Natural killer cell (primary cell): Measurements from ENCODE around the gene INTS15. TPM values are rescaled to one million over a fixed set of nuclear protein-coding genes. Genes with fewer than 3 reads are reported as not detected.

Experiments
- ATAC-seq, 3 donors: fragments of 150-1000 bp in 2 of 3; fragments of 200-7000 bp in 1 of 3; cut with Tn5 transposase; 1 replicate in 1 of 3; 2 replicates in 2 of 3; pipeline ENCODE4 v1.10.0; 2021; ENCODE audit warnings: mild to moderate bottlenecking in 2 of 3, moderate library complexity in 2 of 3
- DNase-seq, 2 donors: peaks; one replicate each; pipeline versions ENCODE4 v3.0.0 to v3.0.0-alpha.2; 2013 to 2021; ENCODE audit warnings: mixed read lengths in 1 of 2
- H3K27ac ChIP-seq: one replicate; pipeline ENCODE4 v1.5.1; 2013; ENCODE audit warnings: mild to moderate bottlenecking, low read length
- H3K27me3 ChIP-seq: one replicate; pipeline ENCODE4 v1.6.1; 2013; ENCODE audit warnings: low read length; ENCODE audit not compliant: control insufficient read depth, insufficient read depth
- H3K36me3 ChIP-seq: one replicate; pipeline ENCODE4 v1.6.1; 2013; ENCODE audit warnings: low read length; ENCODE audit not compliant: control insufficient read depth, insufficient read depth
- H3K4me1 ChIP-seq: one replicate; pipeline ENCODE4 v1.6.1; 2013; ENCODE audit warnings: low read length; ENCODE audit not compliant: control insufficient read depth, insufficient read depth
- H3K4me3 ChIP-seq: one replicate; pipeline ENCODE4 v1.5.1; 2013; ENCODE audit warnings: low read length
- H3K9me3 ChIP-seq: one replicate; pipeline ENCODE4 v1.6.1; 2013; ENCODE audit warnings: low read length; ENCODE audit not compliant: control insufficient read depth, insufficient read depth
- H3K27ac Mint-ChIP-seq, 2 donors: one replicate each; pipeline ENCODE4 v1.8.0; 2022; ENCODE audit warnings: mild to moderate bottlenecking in 2 of 2, mixed read lengths in 2 of 2, moderate library complexity in 1 of 2
- H3K27me3 Mint-ChIP-seq, 2 donors: one replicate each; pipeline ENCODE4 v1.8.0; 2022; ENCODE audit warnings: low read depth in 2 of 2, mixed read lengths in 2 of 2
- H3K36me3 Mint-ChIP-seq: one replicate; pipeline ENCODE4 v1.8.0; 2022; ENCODE audit warnings: mixed read lengths
- H3K4me1 Mint-ChIP-seq, 2 donors: one replicate each; pipeline ENCODE4 v1.8.0; 2022; ENCODE audit warnings: mixed read lengths in 2 of 2
- H3K4me3 Mint-ChIP-seq: one replicate; pipeline ENCODE4 v1.8.0; 2022; ENCODE audit warnings: mild to moderate bottlenecking, moderate library complexity, mixed read lengths
- H3K9me3 Mint-ChIP-seq, 2 donors: one replicate each; pipeline ENCODE4 v1.8.0; 2022; ENCODE audit warnings: mixed read lengths in 2 of 2
- WGBS: methylation state at CpG from one replicate; pipeline ENCODE4 v1.1.7; 2013; ENCODE audit warnings: missing lambda C conversion rate; ENCODE audit not compliant: insufficient coverage; 5-methylcytosine and 5-hydroxymethylcytosine counted together
- intact Hi-C: fragments of 100-400 bp; cut with micrococcal nuclease; formaldehyde crosslinking; loops from one replicate; pipeline ENCODE4 v1.14.2; 2022
- total RNA-seq, 4 donors: library from RNA; stranded (reverse); fragments of 120-200 nt in 1 of 4; gene quantifications; one replicate each; pipeline versions ENCODE4 v1.2.3 to v1.2.4, GENCODE V29; 2013 to 2022
- TF ChIP-seq, protein P1 (sequence below): fragments of 200-600 bp; IDR thresholded peaks from one replicate; pipeline ENCODE4 v1.8.0; 2022; ENCODE audit warnings: antibody characterized with exemption

The INTS15 gene
- total RNA-seq = 10 to 100 TPM; 47.5 to 70.1 (median 60.7) TPM
- total RNA-seq (2013) = 28.6 TPM

GRCh38 chr7:6589829-6590644, at the start of gene INTS15:
INTS15 (plus strand) TSS chr7:6590021; CDS start chr7:6590284, 263 bp downstream.
- peak within 1 kb of the TSS; percentile 64 for H3K27ac ChIP-seq
- intact Hi-C loops = loop anchor here (1.0 kb wide), 2 partner anchors 13 to 47 kb away; partner anchors contain the start of genes ZDHHC4 and ZNF316
- H3K4me3 ChIP-seq = peak within 1 kb of the TSS; percentile 66
- Mint-ChIP-seq H3K27me3 (no peaks in the 10 kb centered on the region), H3K27ac (peak within 1 kb of the TSS; percentile 92 to 93), H3K9me3 (no peaks in the 10 kb centered on the region), H3K4me1 (peaks cover 8 to 18% of the 10 kb centered on the region in 2 donors), H3K36me3 (peaks cover 3% of the 10 kb centered on the region), H3K4me3 (peak within 1 kb of the TSS; percentile 92)
- peaks cover 31% of the 10 kb centered on the region for H3K36me3 ChIP-seq
- ATAC-seq (peak; percentile 87 to 98 (median 89)), DNase-seq (peak; percentile 88 to 95)
- under 1% methylated on average over 107 of the region's 107 CpGs for WGBS
- no peaks in the 10 kb centered on the region for H3K9me3 ChIP-seq
- TF ChIP-seq, protein P1, sequence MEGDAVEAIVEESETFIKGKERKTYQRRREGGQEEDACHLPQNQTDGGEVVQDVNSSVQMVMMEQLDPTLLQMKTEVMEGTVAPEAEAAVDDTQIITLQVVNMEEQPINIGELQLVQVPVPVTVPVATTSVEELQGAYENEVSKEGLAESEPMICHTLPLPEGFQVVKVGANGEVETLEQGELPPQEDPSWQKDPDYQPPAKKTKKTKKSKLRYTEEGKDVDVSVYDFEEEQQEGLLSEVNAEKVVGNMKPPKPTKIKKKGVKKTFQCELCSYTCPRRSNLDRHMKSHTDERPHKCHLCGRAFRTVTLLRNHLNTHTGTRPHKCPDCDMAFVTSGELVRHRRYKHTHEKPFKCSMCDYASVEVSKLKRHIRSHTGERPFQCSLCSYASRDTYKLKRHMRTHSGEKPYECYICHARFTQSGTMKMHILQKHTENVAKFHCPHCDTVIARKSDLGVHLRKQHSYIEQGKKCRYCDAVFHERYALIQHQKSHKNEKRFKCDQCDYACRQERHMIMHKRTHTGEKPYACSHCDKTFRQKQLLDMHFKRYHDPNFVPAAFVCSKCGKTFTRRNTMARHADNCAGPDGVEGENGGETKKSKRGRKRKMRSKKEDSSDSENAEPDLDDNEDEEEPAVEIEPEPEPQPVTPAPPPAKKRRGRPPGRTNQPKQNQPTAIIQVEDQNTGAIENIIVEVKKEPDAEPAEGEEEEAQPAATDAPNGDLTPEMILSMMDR = peak; percentile 69
- H3K4me1 ChIP-seq = peaks cover 16% of the 10 kb centered on the region
- no peaks in the 10 kb centered on the region for H3K27me3 ChIP-seq

DNA sequence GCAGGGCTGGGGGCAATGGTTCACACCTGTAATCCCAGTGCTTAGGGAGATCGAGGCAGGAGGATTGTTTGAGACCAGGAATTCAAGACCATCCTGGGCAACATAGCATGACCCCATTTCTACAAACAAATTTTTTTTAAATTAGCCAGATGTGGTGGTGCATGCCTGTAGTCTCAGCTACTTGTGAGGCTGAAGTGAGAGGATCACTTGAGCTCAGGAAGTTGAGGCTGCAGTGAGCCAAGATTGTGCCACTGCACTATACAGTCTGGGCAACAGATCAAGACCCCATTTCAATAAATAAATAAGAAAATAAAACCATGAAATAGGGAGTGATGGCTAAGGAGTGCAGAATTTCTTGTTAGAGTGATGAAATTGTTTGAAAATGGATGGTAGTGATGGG, 47.5 kb upstream of the INTS15 start:
- TF ChIP-seq, protein P1 = no peak
- no peak overlapping the region for H3K27ac ChIP-seq
- intact Hi-C loops = no loop called here
- H3K9me3 ChIP-seq = no peaks in the 10 kb centered on the region
- Mint-ChIP-seq H3K27ac (no peak overlapping the region), H3K4me1 (no peaks in the 10 kb centered on the region), H3K36me3 (no peaks in the 10 kb centered on the region), H3K27me3 (peaks cover 0 to 4% of the 10 kb centered on the region in 2 donors), H3K9me3 (no peaks in the 10 kb centered on the region), H3K4me3 (no peak overlapping the region)
- DNase-seq (no peak), ATAC-seq (no peak)
- no peak overlapping the region for H3K4me3 ChIP-seq
- H3K27me3 ChIP-seq = no peaks in the 10 kb centered on the region
- 89% methylated on average over 1 of the region's 1 CpG for WGBS
- H3K36me3 ChIP-seq = no peaks in the 10 kb centered on the region
- H3K4me1 ChIP-seq = peaks cover 9% of the 10 kb centered on the region

DNA sequence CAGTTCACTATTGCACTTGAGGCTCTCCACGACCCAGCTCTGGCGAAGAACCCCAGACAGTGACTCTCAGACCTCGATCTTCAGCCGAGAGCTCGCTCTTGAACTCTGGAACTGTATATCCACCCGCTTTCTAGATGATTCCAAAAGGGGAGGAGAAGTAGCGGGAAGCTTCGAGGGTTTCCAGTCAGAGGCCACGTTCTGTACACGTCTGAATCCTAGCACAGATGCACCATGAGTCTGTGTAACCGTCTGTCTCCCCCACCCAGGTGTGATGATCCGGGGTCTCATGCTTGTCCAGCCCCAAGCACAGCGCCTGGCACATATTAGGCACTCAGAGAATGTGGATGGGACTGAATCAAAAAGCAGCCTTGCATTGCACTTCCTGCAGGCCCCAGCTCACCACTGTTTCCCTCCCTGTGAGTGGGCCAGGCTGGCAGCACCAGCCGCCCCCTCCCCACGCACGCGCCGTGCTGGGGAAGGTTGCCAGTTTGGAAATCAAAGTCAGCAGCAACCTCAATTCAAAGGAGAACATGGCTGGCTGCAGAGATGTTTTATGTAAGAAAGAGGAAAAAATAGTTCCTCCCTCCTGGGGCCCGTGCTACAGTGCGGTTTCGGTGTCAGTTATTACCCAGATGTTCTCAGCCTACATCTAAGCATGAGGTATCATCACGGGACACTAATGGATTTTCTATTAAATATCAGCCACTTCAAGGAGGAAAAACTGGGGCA, 44.3 kb upstream of the INTS15 start:
- no peaks in the 10 kb centered on the region for H3K9me3 ChIP-seq
- no peaks in the 10 kb centered on the region for H3K27me3 Mint-ChIP-seq
- H3K4me1 ChIP-seq = peaks cover 9% of the 10 kb centered on the region
- peak in 1 of 2 donors; percentile 36 for DNase-seq
- H3K4me3 ChIP-seq = no peak overlapping the region
- no peaks in the 10 kb centered on the region for H3K27me3 ChIP-seq
- no peaks in the 10 kb centered on the region for H3K36me3 Mint-ChIP-seq
- WGBS = 51% methylated on average over 22 of the region's 22 CpGs
- no peaks in the 10 kb centered on the region for H3K36me3 ChIP-seq
- no peaks in the 10 kb centered on the region for H3K4me1 Mint-ChIP-seq
- H3K27ac ChIP-seq = no peak overlapping the region
- intact Hi-C loops = no loop called here
- no peak overlapping the region for H3K27ac Mint-ChIP-seq
- ATAC-seq = no peak
- TF ChIP-seq, protein P1 = no peak
- no peak overlapping the region for H3K4me3 Mint-ChIP-seq
- no peaks in the 10 kb centered on the region for H3K9me3 Mint-ChIP-seq
